K562 (cell line): Measurements from ENCODE around the gene CTBP2. TPM values are rescaled to one million over a fixed set of nuclear protein-coding genes. Genes with fewer than 3 reads are reported as not detected.

Source experiments
- ATAC-seq: fragments of 200-7000 bp; cut with Tn5 transposase; 3 replicates; pipeline ENCODE4 v1.9.1; 2020; ENCODE audit warnings: moderate library complexity
- BruUV-seq: library from RNA; stranded (reverse); fragments of 400-500 nt; replicated peaks from 2 replicates; lab custom pipeline; 2021; lab: Mats Ljungman, UMichigan
- CTCF ChIA-PET: fragments of 300-600 bp; formaldehyde crosslinking; extraction: SDS; loops from one replicate; lab custom pipeline; 2021; ENCODE audit warnings: low intra/inter-chr PET ratio; lab: Yijun Ruan, JAX
- POLR2A ChIA-PET: fragments of 300-600, 350-650 bp; sonication (Branson Sonifier 250); formaldehyde crosslinking; extraction: SDS; loops from one replicate; lab custom pipeline; 2021; ENCODE audit warnings: antibody characterized with exemption, inconsistent platforms; lab: Yijun Ruan, JAX
- DNase-seq, 4 experiments: peaks; one replicate each; pipeline versions ENCODE4 v3.0.0 to v3.0.0-alpha.2; 2011 to 2018; ENCODE audit warnings: low spot score in 3 of 4, mixed read lengths in 3 of 4; ENCODE audit errors: extremely low read depth in 1 of 4
- FAIRE-seq: peaks from 2 replicates; lab custom pipeline; 2011; peaks lifted over from hg19 to GRCh38; lab: Jason Lieb, UNC
- H2AFZ ChIP-seq: 2 replicates; pipeline ENCODE4 v1.6.0; 2011; ENCODE audit warnings: low read depth, low read length, control low read depth, inconsistent platforms
- H3K27ac ChIP-seq: fragments of 200-600 bp; 3 replicates; pipeline ENCODE4 v1.8.0; 2011; ENCODE audit warnings: low read depth, mild to moderate bottlenecking, control low read depth, inconsistent platforms, low read length, moderate library complexity, mixed read lengths; ENCODE audit errors: extremely low read depth
- H3K27me3 ChIP-seq, 2 experiments: fragments of 300-600 bp in 1 of 2; 2 replicates in 1 of 2; 3 replicates in 1 of 2; pipeline versions ENCODE4 v1.6.0 to v1.8.0; 2011; ENCODE audit warnings: inconsistent platforms in 2 of 2, low read length in 2 of 2, mild to moderate bottlenecking in 1 of 2, mixed read lengths in 1 of 2, moderate library complexity in 1 of 2; ENCODE audit not compliant: control insufficient read depth in 2 of 2, insufficient read depth in 2 of 2
- H3K36me3 ChIP-seq: fragments of 300-600 bp; 3 replicates; pipeline ENCODE4 v1.8.0; 2011; ENCODE audit warnings: mild to moderate bottlenecking, low read length, inconsistent platforms; ENCODE audit not compliant: control insufficient read depth, insufficient read depth
- H3K4me1 ChIP-seq, 2 experiments: fragments of 200-600 bp in 1 of 2; replicated peaks in 1 of 2; 2 replicates in 1 of 2; 3 replicates in 1 of 2; pipeline versions ENCODE4 v1.5.1 to v1.8.0; 2011; ENCODE audit warnings: inconsistent platforms in 2 of 2, low read length in 2 of 2, mild to moderate bottlenecking in 1 of 2, mixed read lengths in 1 of 2, moderate library complexity in 1 of 2; ENCODE audit not compliant: control insufficient read depth in 2 of 2, insufficient read depth in 2 of 2
- H3K4me2 ChIP-seq: 2 replicates; pipeline ENCODE4 v1.6.1; 2011; ENCODE audit warnings: low read length, control low read depth, inconsistent platforms, mixed read lengths; ENCODE audit not compliant: insufficient read depth
- H3K4me3 ChIP-seq: fragments of 200-600 bp; sonication (generic), shearing (Covaris generic); 2 replicates; pipeline ENCODE4 v1.5.1; 2016; ENCODE audit warnings: control low read depth, inconsistent platforms
- H3K79me2 ChIP-seq: fragments of 200-600 bp; 3 replicates; pipeline ENCODE4 v1.8.0; 2011; ENCODE audit warnings: low read length, inconsistent platforms; ENCODE audit not compliant: control insufficient read depth, insufficient read depth
- H3K9ac ChIP-seq, 2 experiments: 2 replicates each; pipeline versions ENCODE4 v1.6.0 to v1.6.1; 2011; ENCODE audit warnings: low read depth in 2 of 2, low read length in 2 of 2, control low read depth in 1 of 2, inconsistent platforms in 1 of 2, mild to moderate bottlenecking in 1 of 2, mixed read lengths in 1 of 2; ENCODE audit not compliant: insufficient read depth in 1 of 2
- H3K9me1 ChIP-seq: one replicate; pipeline ENCODE4 v1.6.0; 2011; ENCODE audit warnings: inconsistent platforms, mild to moderate bottlenecking, low read length, moderate library complexity; ENCODE audit not compliant: control insufficient read depth, insufficient read depth
- H3K9me3 ChIP-seq: replicated peaks from 2 replicates; pipeline ENCODE4 v1.5.1; 2011; ENCODE audit warnings: low read depth, low read length, inconsistent platforms; ENCODE audit not compliant: control insufficient read depth, insufficient read depth
- H4K20me1 ChIP-seq: replicated peaks from 2 replicates; pipeline ENCODE4 v1.6.1; 2011; ENCODE audit warnings: low read length, inconsistent platforms, mixed read lengths; ENCODE audit not compliant: control insufficient read depth, insufficient read depth
- CBFA2T3 ChIP-seq: fragments of 450-650 bp; IDR thresholded peaks from 2 replicates; pipeline ENCODE4 v1.6.1; 2017
- CCAR2 ChIP-seq: fragments of 200-400 bp; formaldehyde crosslinking; IDR thresholded peaks from 2 replicates; pipeline ENCODE4 v1.6.1; 2017; ENCODE audit warnings: mild to moderate bottlenecking, low read depth, low read length
- DNMT1 ChIP-seq: fragments of 450-650 bp; IDR thresholded peaks from 2 replicates; pipeline ENCODE4 v1.6.1; 2016; ENCODE audit warnings: antibody characterized with exemption, mild to moderate bottlenecking
- EZH2 ChIP-seq: IDR thresholded peaks from 2 replicates; pipeline ENCODE4 v1.6.1; 2012; ENCODE audit warnings: low read depth, mild to moderate bottlenecking, inconsistent platforms, low read length, borderline replicate concordance
- KLF16 ChIP-seq: IDR thresholded peaks from 2 replicates; pipeline ENCODE4 v1.6.1; 2016; ENCODE audit warnings: antibody characterized with exemption
- MAFF ChIP-seq: IDR thresholded peaks from 2 replicates; pipeline ENCODE4 v1.6.1; 2012; ENCODE audit warnings: low read length, improper control_type of control experiment
- MAZ ChIP-seq, 2 experiments: fragments of 450-650 bp in 1 of 2; sonication (generic) in 1 of 2; formaldehyde crosslinking; IDR thresholded peaks in 1 of 2; conservative IDR thresholded peaks in 1 of 2; 2 replicates each; pipeline versions ENCODE4 v1.4.0 to v1.5.0; 2020; ENCODE audit warnings: mild to moderate bottlenecking in 1 of 2, missing genetic modification reagents in 1 of 2
- OTX1 ChIP-seq: fragments of 450-650 bp; formaldehyde crosslinking; IDR thresholded peaks from 2 replicates; pipeline ENCODE4 v1.4.0; 2022; ENCODE audit warnings: mild to moderate bottlenecking
- RBM22 ChIP-seq: fragments of 200-400 bp; formaldehyde crosslinking; IDR thresholded peaks from 2 replicates; pipeline ENCODE4 v1.6.1; 2018; ENCODE audit warnings: low read length, low read depth; ENCODE audit not compliant: poor library complexity, severe bottlenecking
- RNF219 ChIP-seq: fragments of 250-450 bp; sonication (Bioruptor Pico); IDR thresholded peaks from 2 replicates; pipeline ENCODE4 v1.5.0; 2022; ENCODE audit warnings: mild to moderate bottlenecking
- USF1 ChIP-seq: sonication (generic); formaldehyde crosslinking; IDR thresholded peaks from 2 replicates; pipeline ENCODE4 v1.9.0; 2022; ENCODE audit warnings: mild to moderate bottlenecking, missing genetic modification reagents
- ZNF695 ChIP-seq: fragments of 450-650 bp; formaldehyde crosslinking; IDR thresholded peaks from 2 replicates; pipeline ENCODE4 v1.4.0; 2020; ENCODE audit warnings: mild to moderate bottlenecking, moderate library complexity
- WGBS: fragments of 100-300 bp; shearing (Covaris generic); methylation state at CpG from one replicate; pipeline ENCODE4 v1.1.6; 2016; ENCODE audit warnings: low coverage, mixed read lengths; ENCODE audit not compliant: insufficient coverage; ENCODE audit errors: missing lambda C conversion rate; 5-methylcytosine and 5-hydroxymethylcytosine counted together
- in situ Hi-C: fragments of 300-500 bp; cut with MboI; formaldehyde crosslinking; loops from 4 replicates; pipeline ENCODE4 v1.15.0; 2018; ENCODE audit warnings: inconsistent platforms, mixed read lengths
- intact Hi-C: fragments of 100-400 bp; cut with micrococcal nuclease; formaldehyde crosslinking; loops from 2 replicates; pipeline ENCODE4 v1.14.2; 2022
- polyA plus RNA-seq, 8 experiments: library from polyadenylated mRNA; depleted of rRNA in 4 of 8; stranded (reverse) in 5 of 8; unstranded in 3 of 8; fragments of >200 nt; fragmentation: Nextera tagmentation in 2 of 8; fragmentation: Illumina TruSeq in 1 of 8; extraction: Ambion mirVana in 2 of 8; extraction: Trizol in 1 of 8; gene quantifications; 2 replicates each; pipeline versions ENCODE4 v1.2.1 to v1.2.3, GENCODE V29; 2011 to 2014; ENCODE audit warnings: inconsistent platforms in 1 of 8, missing spikeins in 1 of 8
- total RNA-seq, 7 experiments: library from RNA; depleted of rRNA in 6 of 7; stranded (reverse); fragments of >200 nt in 6 of 7; fragmentation: Illumina TruSeq in 2 of 7; extraction: Trizol in 2 of 7; gene quantifications; 2 replicates each; pipeline versions ENCODE4 v1.2.1 to v1.2.3, GENCODE V29; 2011 to 2021; ENCODE audit warnings: low replicate concordance in 1 of 7
- TF ChIP-seq, protein P1 (sequence below): fragments of 450-650 bp; formaldehyde crosslinking; conservative IDR thresholded peaks from 2 replicates; pipeline ENCODE4 v1.4.0; 2022; ENCODE audit warnings: mild to moderate bottlenecking, missing genetic modification characterization
- TF ChIP-seq, protein P2 (sequence below), 2 experiments: fragments of 450-650 bp; IDR thresholded peaks; 2 replicates each; pipeline ENCODE4 v1.6.1; 2016

CTBP2 gene
- total and polyA plus RNA-seq, 9 of the 15 experiments (the other 6 are each of a cell fraction or from before 2014, with no cell fraction given), result 1.3 to 8.8 (median 5.1) TPM

DNA sequence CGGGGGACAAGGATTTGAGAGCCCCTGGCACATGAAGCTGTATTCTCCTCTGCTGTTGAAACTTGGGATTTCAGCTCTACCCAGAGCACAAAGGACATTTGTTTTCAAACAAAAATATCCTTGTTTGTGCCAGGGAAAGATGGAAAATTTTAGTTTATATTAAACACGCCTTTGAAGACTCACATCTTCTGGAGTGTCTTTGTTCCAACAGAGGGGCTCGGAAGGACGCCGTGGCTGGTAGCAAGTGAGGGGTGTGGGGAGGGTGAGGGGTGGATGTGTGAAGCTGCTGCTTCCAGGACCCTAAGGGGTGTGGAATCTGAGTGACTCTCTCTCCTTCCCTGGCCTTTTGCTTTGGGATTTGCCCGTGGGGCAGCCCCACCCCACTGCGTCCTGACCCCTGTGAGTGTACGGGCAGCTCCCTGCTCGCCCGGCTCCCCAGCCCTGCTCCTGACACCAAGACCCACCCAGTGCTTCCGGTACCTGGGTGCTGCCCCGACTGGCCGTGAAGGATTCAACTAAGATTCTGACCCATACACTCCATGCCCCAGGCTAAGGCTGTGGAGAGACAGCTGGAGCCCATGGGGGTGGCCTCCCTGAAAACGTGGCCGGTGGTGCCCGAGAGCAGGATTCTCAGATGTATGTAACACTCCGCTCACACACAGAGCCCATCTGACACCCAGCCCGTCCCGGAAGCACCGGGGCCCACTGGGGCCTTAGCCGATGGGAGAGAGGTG lies 158.9 kb downstream of the CTBP2 start (continued):
- TF ChIP-seq, protein P1, sequence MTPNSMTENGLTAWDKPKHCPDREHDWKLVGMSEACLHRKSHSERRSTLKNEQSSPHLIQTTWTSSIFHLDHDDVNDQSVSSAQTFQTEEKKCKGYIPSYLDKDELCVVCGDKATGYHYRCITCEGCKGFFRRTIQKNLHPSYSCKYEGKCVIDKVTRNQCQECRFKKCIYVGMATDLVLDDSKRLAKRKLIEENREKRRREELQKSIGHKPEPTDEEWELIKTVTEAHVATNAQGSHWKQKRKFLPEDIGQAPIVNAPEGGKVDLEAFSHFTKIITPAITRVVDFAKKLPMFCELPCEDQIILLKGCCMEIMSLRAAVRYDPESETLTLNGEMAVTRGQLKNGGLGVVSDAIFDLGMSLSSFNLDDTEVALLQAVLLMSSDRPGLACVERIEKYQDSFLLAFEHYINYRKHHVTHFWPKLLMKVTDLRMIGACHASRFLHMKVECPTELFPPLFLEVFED (CRISPR knock-in tag), result no peak
- TF ChIP-seq MAZ (CRISPR knock-in tag; conservative IDR thresholded peaks at IDR 0.05 in 1 of 2, IDR thresholded peaks at IDR 0.05 in 1 of 2) (no peak), CCAR2 (no peak), MAFF (no peak), EZH2 (no peak)

GRCh38 chr10:125000366-125001312 lies 159.7 kb downstream of the CTBP2 start:
- no TSS peak for BruUV-seq
- FAIRE-seq, result no peak
- H3K27ac ChIP-seq, result no peak overlapping the region
- no peaks in the 10 kb centered on the region for H3K4me1 ChIP-seq
- no peak for DNase-seq
- no peaks in the 10 kb centered on the region for H3K27me3 ChIP-seq
- no CpG with 5 or more reads among the region's 35 CpGs for WGBS
- no peak overlapping the region for H3K9ac ChIP-seq
- H3K79me2 ChIP-seq, result no peaks in the 10 kb centered on the region
- no peak overlapping the region for H2AFZ ChIP-seq
- no peaks in the 10 kb centered on the region for H4K20me1 ChIP-seq
- no peaks in the 10 kb centered on the region for H3K36me3 ChIP-seq
- ChIA-PET POLR2A (no interaction called here), CTCF (no interaction called here)
- no peaks in the 10 kb centered on the region for H3K9me1 ChIP-seq
- intact Hi-C loops (no loop called here), in situ Hi-C loops (no loop called here)
- no peak for ATAC-seq
- no peaks in the 10 kb centered on the region for H3K9me3 ChIP-seq
- no peak overlapping the region for H3K4me2 ChIP-seq
- no peak overlapping the region for H3K4me3 ChIP-seq
- TF ChIP-seq ZNF695 (CRISPR knock-in tag), result no peak
- no peak for TF ChIP-seq DNMT1
- TF ChIP-seq, protein P2, sequence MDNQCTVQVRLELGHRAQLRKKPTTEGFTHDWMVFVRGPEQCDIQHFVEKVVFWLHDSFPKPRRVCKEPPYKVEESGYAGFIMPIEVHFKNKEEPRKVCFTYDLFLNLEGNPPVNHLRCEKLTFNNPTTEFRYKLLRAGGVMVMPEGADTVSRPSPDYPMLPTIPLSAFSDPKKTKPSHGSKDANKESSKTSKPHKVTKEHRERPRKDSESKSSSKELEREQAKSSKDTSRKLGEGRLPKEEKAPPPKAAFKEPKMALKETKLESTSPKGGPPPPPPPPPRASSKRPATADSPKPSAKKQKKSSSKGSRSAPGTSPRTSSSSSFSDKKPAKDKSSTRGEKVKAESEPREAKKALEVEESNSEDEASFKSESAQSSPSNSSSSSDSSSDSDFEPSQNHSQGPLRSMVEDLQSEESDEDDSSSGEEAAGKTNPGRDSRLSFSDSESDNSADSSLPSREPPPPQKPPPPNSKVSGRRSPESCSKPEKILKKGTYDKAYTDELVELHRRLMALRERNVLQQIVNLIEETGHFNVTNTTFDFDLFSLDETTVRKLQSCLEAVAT (IDR thresholded peaks at IDR 0.05), result no peak
- TF ChIP-seq RBM22, result no peak
- no peak for TF ChIP-seq KLF16
- no peak for TF ChIP-seq CBFA2T3
- TF ChIP-seq OTX1 (CRISPR knock-in tag), result no peak
- no peak for TF ChIP-seq RNF219 (CRISPR knock-in tag)
- no peak for TF ChIP-seq USF1
